Calu3 (cell line): ENCODE measurements around the gene ID1. TPM values are rescaled to one million over a fixed set of nuclear protein-coding genes. Genes with fewer than 3 reads are reported as not detected.
A peak's percentile ranks its signal among the peaks of the same experiment; 100 is the strongest.

Source experiments
- BruUV-seq: library from RNA; stranded (reverse); fragments of 400-500 nt; replicated peaks from 2 replicates; lab custom pipeline; 2021; lab: Mats Ljungman, UMichigan
- CTCF ChIA-PET: fragments of 300-600 bp; sonication (Branson Sonifier 250); formaldehyde crosslinking; loops from one replicate; lab custom pipeline; 2022; ENCODE audit warnings: antibody characterized with exemption; lab: Charles Lee
- DNase-seq: peaks from one replicate; pipeline ENCODE4 v3.0.0; 2022
- H3K27ac Mint-ChIP-seq: one replicate; pipeline ENCODE4 v1.8.0; 2022; ENCODE audit warnings: mixed read lengths; ENCODE audit not compliant: unreplicated experiment
- H3K27me3 Mint-ChIP-seq: one replicate; pipeline ENCODE4 v1.8.0; 2022; ENCODE audit warnings: mixed read lengths; ENCODE audit not compliant: unreplicated experiment
- H3K36me3 Mint-ChIP-seq: one replicate; pipeline ENCODE4 v1.8.0; 2022; ENCODE audit warnings: mild to moderate bottlenecking, moderate library complexity, mixed read lengths; ENCODE audit not compliant: insufficient read depth, unreplicated experiment
- H3K4me1 Mint-ChIP-seq: one replicate; pipeline ENCODE4 v1.8.0; 2022; ENCODE audit warnings: mild to moderate bottlenecking, low read depth, mixed read lengths; ENCODE audit not compliant: unreplicated experiment
- H3K4me3 Mint-ChIP-seq: one replicate; pipeline ENCODE4 v1.8.0; 2022; ENCODE audit warnings: mild to moderate bottlenecking, low read depth, moderate library complexity, mixed read lengths; ENCODE audit not compliant: unreplicated experiment
- H3K9me3 Mint-ChIP-seq: one replicate; pipeline ENCODE4 v1.8.0; 2022; ENCODE audit warnings: low read depth, mixed read lengths; ENCODE audit not compliant: unreplicated experiment
- CTCF ChIP-seq: fragments of 200-600 bp; IDR thresholded peaks from one replicate; pipeline ENCODE4 v1.8.0; 2022; ENCODE audit warnings: antibody characterized with exemption; ENCODE audit not compliant: unreplicated experiment
- intact Hi-C: fragments of 100-400 bp; cut with micrococcal nuclease; formaldehyde crosslinking; loops from one replicate; pipeline ENCODE4 v1.10.0; 2022; ENCODE audit not compliant: unreplicated experiment
- total RNA-seq: library from RNA; stranded (reverse); gene quantifications from 2 replicates; pipeline ENCODE4 v1.2.3, GENCODE V29; 2022

The ID1 gene
- total RNA-seq, 1 experiment from 2014 or later: 347 TPM

- H3K27ac Mint-ChIP-seq: peak overlapping the region; percentile 18
- TF ChIP-seq CTCF: no peak
- H3K9me3 Mint-ChIP-seq: no peaks in the 10 kb centered on the region
- intact Hi-C loops: no loop called here
- no peaks in the 10 kb centered on the region for H3K27me3 Mint-ChIP-seq
- BruUV-seq: no TSS peak
- peak overlapping the region; percentile 37 for H3K4me3 Mint-ChIP-seq
- H3K36me3 Mint-ChIP-seq: peaks cover 98% of the 10 kb centered on the region
- CTCF ChIA-PET: interaction anchor here (0.6 to 25.3 kb wide), 11 partner anchors 8 to 155 kb away, joined by 3 to 1048 read pairs (median 7); partner anchors contain the start of gene ID1
- peaks cover 80% of the 10 kb centered on the region for H3K4me1 Mint-ChIP-seq
- DNase-seq: no peak
These were observed 36.3 kb upstream of the ID1 start for GRCh38 chr20:31568773-31569162.

GRCh38 chr20:31569163-31570020 is 35.7 kb upstream of the ID1 start:
- DNase-seq: peak; percentile 85
- peaks cover 86% of the 10 kb centered on the region for H3K4me1 Mint-ChIP-seq
- no peaks in the 10 kb centered on the region for H3K27me3 Mint-ChIP-seq
- peak; percentile 99 for TF ChIP-seq CTCF
- H3K36me3 Mint-ChIP-seq: peaks cover 98% of the 10 kb centered on the region
- intact Hi-C loops: no loop called here
- no TSS peak for BruUV-seq
- peak overlapping the region; percentile 37 for H3K4me3 Mint-ChIP-seq
- H3K9me3 Mint-ChIP-seq: no peaks in the 10 kb centered on the region
- CTCF ChIA-PET: interaction anchor here (0.6 to 25.3 kb wide), 11 partner anchors 9 to 154 kb away, joined by 3 to 1048 read pairs (median 7); partner anchors contain the start of gene ID1
- peak overlapping the region; percentile 18 for H3K27ac Mint-ChIP-seq

GRCh38 chr20:31570021-31570463 is 35.0 kb upstream of the ID1 start:
- no peak for DNase-seq
- intact Hi-C loops: no loop called here
- Mint-ChIP-seq H3K9me3 (no peaks in the 10 kb centered on the region), H3K27ac (peak overlapping the region; percentile 18), H3K4me3 (no peak overlapping the region), H3K36me3 (peaks cover 98% of the 10 kb centered on the region), H3K4me1 (peaks cover 86% of the 10 kb centered on the region), H3K27me3 (no peaks in the 10 kb centered on the region)
- TF ChIP-seq CTCF: no peak
- BruUV-seq: no TSS peak
- CTCF ChIA-PET: interaction anchor here (0.6 to 25.3 kb wide), 9 partner anchors 9 to 154 kb away, joined by 3 to 1048 read pairs (median 8); partner anchors contain the start of gene ID1

GRCh38 chr20:31570735-31571617 is 34.1 kb upstream of the ID1 start:
- Mint-ChIP-seq H3K9me3 (no peaks in the 10 kb centered on the region), H3K4me3 (no peak overlapping the region), H3K4me1 (peaks cover 77% of the 10 kb centered on the region), H3K36me3 (peaks cover 89% of the 10 kb centered on the region), H3K27ac (peak overlapping the region; percentile 98), H3K27me3 (no peaks in the 10 kb centered on the region)
- intact Hi-C loops: no loop called here
- no peak for TF ChIP-seq CTCF
- CTCF ChIA-PET: interaction anchor here (0.6 to 25.3 kb wide), 5 partner anchors 8 to 89 kb away, joined by 3 to 1048 read pairs (median 14); no protein-coding TSS in a partner anchor
- no TSS peak for BruUV-seq
- peak; percentile 37 for DNase-seq
